Measurements from ENCODE around the gene KCNH4.

The KCNH4 gene

DNA sequence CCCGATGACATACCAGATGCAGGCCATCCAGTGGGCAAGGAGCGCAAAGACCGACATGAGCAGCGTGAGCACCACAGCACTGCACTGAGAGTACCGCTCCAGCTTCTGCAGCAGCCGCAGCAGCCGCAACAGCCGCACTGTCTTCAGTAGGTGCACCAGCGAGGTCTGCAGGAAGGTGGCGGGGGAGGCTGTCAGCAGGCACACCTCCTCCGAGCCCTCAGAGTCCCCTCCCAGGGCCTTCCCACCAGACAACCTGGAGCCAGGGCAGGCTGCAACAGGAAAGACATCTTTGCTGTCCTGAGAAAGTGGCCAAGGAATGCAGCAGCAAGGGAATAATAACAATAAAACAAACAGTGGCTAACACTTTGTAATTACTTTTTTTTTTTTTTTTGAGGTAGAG is 9.1 kb downstream of the KCNH4 start:
- no peaks in the 10 kb centered on the region for H4K20me1 ChIP-seq (ENCODE audit: control insufficient read depth, insufficient read depth, low read depth, low read length)
- H3K4me3 ChIP-seq (ENCODE audit: low read length), result no peak overlapping the region
- H3K9me3 ChIP-seq (ENCODE audit: control insufficient read depth, insufficient read depth, low read length), result no peaks in the 10 kb centered on the region
- TF ChIP-seq, protein P1, sequence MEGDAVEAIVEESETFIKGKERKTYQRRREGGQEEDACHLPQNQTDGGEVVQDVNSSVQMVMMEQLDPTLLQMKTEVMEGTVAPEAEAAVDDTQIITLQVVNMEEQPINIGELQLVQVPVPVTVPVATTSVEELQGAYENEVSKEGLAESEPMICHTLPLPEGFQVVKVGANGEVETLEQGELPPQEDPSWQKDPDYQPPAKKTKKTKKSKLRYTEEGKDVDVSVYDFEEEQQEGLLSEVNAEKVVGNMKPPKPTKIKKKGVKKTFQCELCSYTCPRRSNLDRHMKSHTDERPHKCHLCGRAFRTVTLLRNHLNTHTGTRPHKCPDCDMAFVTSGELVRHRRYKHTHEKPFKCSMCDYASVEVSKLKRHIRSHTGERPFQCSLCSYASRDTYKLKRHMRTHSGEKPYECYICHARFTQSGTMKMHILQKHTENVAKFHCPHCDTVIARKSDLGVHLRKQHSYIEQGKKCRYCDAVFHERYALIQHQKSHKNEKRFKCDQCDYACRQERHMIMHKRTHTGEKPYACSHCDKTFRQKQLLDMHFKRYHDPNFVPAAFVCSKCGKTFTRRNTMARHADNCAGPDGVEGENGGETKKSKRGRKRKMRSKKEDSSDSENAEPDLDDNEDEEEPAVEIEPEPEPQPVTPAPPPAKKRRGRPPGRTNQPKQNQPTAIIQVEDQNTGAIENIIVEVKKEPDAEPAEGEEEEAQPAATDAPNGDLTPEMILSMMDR (IDR thresholded peaks at IDR 0.05; ENCODE audit: low read depth, low read length, poor library complexity, severe bottlenecking), result no peak
- no peak for TF ChIP-seq EZH2phosphoT487 (IDR thresholded peaks at IDR 0.05; ENCODE audit: borderline replicate concordance, low read length)
- H3K4me2 ChIP-seq (ENCODE audit: low read length), result no peak overlapping the region
- no peaks in the 10 kb centered on the region for H3K36me3 ChIP-seq (ENCODE audit: control insufficient read depth, low read length)
- H3F3A ChIP-seq (ENCODE audit: control insufficient read depth, insufficient read depth), result no peaks in the 10 kb centered on the region
- H3K9me2 ChIP-seq (replicated peaks; ENCODE audit: control insufficient read depth, low read length), result no peaks in the 10 kb centered on the region
- no peak overlapping the region for H3K27ac ChIP-seq (ENCODE audit: low read depth, low read length)
- H3K4me1 ChIP-seq (ENCODE audit: control insufficient read depth, low read length), result no peaks in the 10 kb centered on the region
- H3K79me2 ChIP-seq (ENCODE audit: control insufficient read depth, low read length), result no peaks in the 10 kb centered on the region
- H3K27me3 ChIP-seq (ENCODE audit: control insufficient read depth, low read length), result no peaks in the 10 kb centered on the region

DNA sequence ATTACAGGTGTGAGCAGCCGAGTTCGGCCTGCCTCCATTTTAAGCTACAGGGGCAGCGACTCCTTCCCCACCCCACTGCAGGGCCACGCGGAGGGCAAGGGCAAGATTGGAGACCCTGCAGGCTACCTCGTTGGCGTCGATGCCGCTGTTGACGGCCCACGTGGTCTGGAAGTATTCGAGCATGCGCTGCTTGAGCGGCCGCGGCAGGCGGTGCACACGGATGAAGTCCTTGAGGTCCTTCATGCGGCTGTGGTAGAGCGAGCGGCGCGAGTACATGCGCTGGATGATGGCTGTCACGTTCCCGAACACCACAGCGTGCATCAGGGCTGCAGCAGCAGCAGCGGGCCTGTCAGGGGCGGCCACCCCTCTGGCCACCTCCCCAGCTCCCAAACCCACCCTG is 11.6 kb downstream of the KCNH4 start:
- no peaks in the 10 kb centered on the region for H3K9me2 ChIP-seq (replicated peaks; ENCODE audit: control insufficient read depth, low read length)
- no peaks in the 10 kb centered on the region for H3K27me3 ChIP-seq (ENCODE audit: control insufficient read depth, low read length)
- TF ChIP-seq, protein P1 (IDR thresholded peaks at IDR 0.05; ENCODE audit: low read depth, low read length, poor library complexity, severe bottlenecking), result no peak
- TF ChIP-seq EZH2phosphoT487 (IDR thresholded peaks at IDR 0.05; ENCODE audit: borderline replicate concordance, low read length), result no peak
- no peaks in the 10 kb centered on the region for H3F3A ChIP-seq (ENCODE audit: control insufficient read depth, insufficient read depth)
- H3K4me1 ChIP-seq (ENCODE audit: control insufficient read depth, low read length), result no peaks in the 10 kb centered on the region
- H3K27ac ChIP-seq (ENCODE audit: low read depth, low read length), result no peak overlapping the region
- H4K20me1 ChIP-seq (ENCODE audit: control insufficient read depth, insufficient read depth, low read depth, low read length), result no peaks in the 10 kb centered on the region
- H3K79me2 ChIP-seq (ENCODE audit: control insufficient read depth, low read length), result no peaks in the 10 kb centered on the region
- no peaks in the 10 kb centered on the region for H3K36me3 ChIP-seq (ENCODE audit: control insufficient read depth, low read length)
- no peak overlapping the region for H3K4me2 ChIP-seq (ENCODE audit: low read length)
- H3K4me3 ChIP-seq (ENCODE audit: low read length), result no peak overlapping the region
- H3K9me3 ChIP-seq (ENCODE audit: control insufficient read depth, insufficient read depth, low read length), result no peaks in the 10 kb centered on the region

DNA sequence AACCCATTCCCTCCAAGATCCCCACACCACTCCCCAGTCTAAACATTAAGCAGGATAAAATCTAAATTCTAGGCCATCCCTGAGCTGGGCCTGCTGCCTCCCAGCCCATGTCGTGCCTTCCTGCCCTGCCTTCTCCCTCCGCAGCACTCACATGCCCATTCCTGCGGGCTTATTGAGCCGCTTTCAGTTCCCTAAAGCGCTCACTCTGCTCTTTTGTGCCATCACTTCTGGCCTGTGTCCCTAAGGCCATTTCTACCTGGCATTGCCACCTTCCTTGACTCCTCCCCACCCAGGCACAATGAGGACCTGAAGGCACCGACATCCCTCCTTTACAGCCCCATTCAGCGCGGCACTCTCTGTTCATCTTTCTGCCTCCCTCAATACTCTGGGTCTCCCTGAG is 13.1 kb downstream of the KCNH4 start:
- Histone ChIP-seq H3F3A (ENCODE audit: control insufficient read depth, insufficient read depth) (no peaks in the 10 kb centered on the region), H3K36me3 (ENCODE audit: control insufficient read depth, low read length) (no peaks in the 10 kb centered on the region), H3K27me3 (ENCODE audit: control insufficient read depth, low read length) (no peaks in the 10 kb centered on the region), H3K4me2 (ENCODE audit: low read length) (no peak overlapping the region), H3K27ac (ENCODE audit: low read depth, low read length) (no peak overlapping the region), H4K20me1 (ENCODE audit: control insufficient read depth, insufficient read depth, low read depth, low read length) (no peaks in the 10 kb centered on the region), H3K4me3 (ENCODE audit: low read length) (no peak overlapping the region), H3K4me1 (ENCODE audit: control insufficient read depth, low read length) (no peaks in the 10 kb centered on the region), H3K9me3 (ENCODE audit: control insufficient read depth, insufficient read depth, low read length) (no peaks in the 10 kb centered on the region), H3K9me2 (replicated peaks; ENCODE audit: control insufficient read depth, low read length) (no peaks in the 10 kb centered on the region), H3K79me2 (ENCODE audit: control insufficient read depth, low read length) (no peaks in the 10 kb centered on the region)
- TF ChIP-seq EZH2phosphoT487 (IDR thresholded peaks at IDR 0.05; ENCODE audit: borderline replicate concordance, low read length), result no peak
- TF ChIP-seq, protein P1 (IDR thresholded peaks at IDR 0.05; ENCODE audit: low read depth, low read length, poor library complexity, severe bottlenecking), result no peak

Data from DOHH2 (cell line).